ENCODE measurements around the gene RAI1. TPM values are rescaled to one million over a fixed set of nuclear protein-coding genes. Genes with fewer than 3 reads are reported as not detected.

RAI1 gene
- total and polyA plus RNA-seq, 2 experiments from 2014 or later = 0.87 to 0.89 TPM

GRCh38 chr17:17767154-17767869, 86.1 kb downstream of the RAI1 start:
- H4K20me1 ChIP-seq (replicated peaks; ENCODE audit: insufficient read depth) = no peaks in the 10 kb centered on the region
- TF ChIP-seq POLR2AphosphoS5 (IDR thresholded peaks at IDR 0.05; ENCODE audit: low read depth) = no peak
- TF ChIP-seq ETS1 (IDR thresholded peaks at IDR 0.05) = no peak
- TF ChIP-seq ZNF462 (CRISPR knock-in tag; IDR thresholded peaks at IDR 0.05) = no peak
- no peak for TF ChIP-seq REST (IDR thresholded peaks at IDR 0.05; ENCODE audit: unreplicated experiment)
- TF ChIP-seq EZH2phosphoT487 (IDR thresholded peaks at IDR 0.05; ENCODE audit: unreplicated experiment) = no peak
- TF ChIP-seq ZNF331 (CRISPR knock-in tag; IDR thresholded peaks at IDR 0.05; ENCODE audit: low read depth) = no peak
- TF ChIP-seq CTCF (conservative IDR thresholded peaks at IDR 0.05; ENCODE audit: low read depth in 2 of 2) = no peak
- H2AFZ ChIP-seq = no peak overlapping the region
- ATAC-seq = no peak
- no peaks in the 10 kb centered on the region for H3K79me2 ChIP-seq (replicated peaks; ENCODE audit: insufficient read depth)
- no peak overlapping the region for H3K4me2 ChIP-seq
- no peaks in the 10 kb centered on the region for H3K9me2 ChIP-seq (ENCODE audit: insufficient read depth)
- H3K27ac ChIP-seq (ENCODE audit: low read depth) = no peak overlapping the region
- H3K27ac Mint-ChIP-seq = no peak overlapping the region
- H3K4me1 Mint-ChIP-seq = peaks cover 18% of the 10 kb centered on the region
- H3K36me3 Mint-ChIP-seq (ENCODE audit: low read depth) = no peaks in the 10 kb centered on the region
- no peaks in the 10 kb centered on the region for H3K27me3 ChIP-seq (ENCODE audit: insufficient read depth)
- H3K9me3 Mint-ChIP-seq = no peaks in the 10 kb centered on the region; the same call in 2 of the 3 replicates
- no peak overlapping the region for H3K4me3 Mint-ChIP-seq
- no peaks in the 10 kb centered on the region for H3F3A ChIP-seq (replicated peaks; ENCODE audit: low read depth)
- H3K4me1 ChIP-seq (ENCODE audit: insufficient read depth) = no peaks in the 10 kb centered on the region
- no peaks in the 10 kb centered on the region for H3K36me3 ChIP-seq (ENCODE audit: insufficient read depth)
- DNase-seq (ENCODE audit: low spot score) = no peak
- no peak overlapping the region for H3K4me3 ChIP-seq
- H3K27me3 Mint-ChIP-seq (ENCODE audit: insufficient read depth, low read depth, poor library complexity) = peaks cover 12% of the 10 kb centered on the region

All from GM23338 (cell line).